Esophagus squamous epithelium (tissue), 5 donors: ENCODE measurements around the gene RAP1B. TPM values are rescaled to one million over a fixed set of nuclear protein-coding genes. Genes with fewer than 3 reads are reported as not detected.

Experiments used
- DNase-seq: peaks from one replicate; lab custom pipeline; 2025; lab: John Stamatoyannopoulos, UW
- H3K27ac ChIP-seq, 4 donors: fragments of 200-600 bp; sonication (generic); one replicate each; pipeline ENCODE4 v1.5.1; 2016 to 2019; ENCODE audit warnings: mild to moderate bottlenecking in 1 of 4
- H3K27me3 ChIP-seq, 4 donors: fragments of 200-600 bp; sonication (generic); 1 replicate in 3 of 4; 2 replicates in 1 of 4; pipeline versions ENCODE4 v1.5.1 to v1.6.0; 2017 to 2021; ENCODE audit warnings: antibody characterized with exemption in 1 of 4
- H3K36me3 ChIP-seq, 3 donors: fragments of 200-600 bp; sonication (generic); one replicate each; pipeline ENCODE4 v1.5.1; 2016 to 2019
- H3K4me1 ChIP-seq, 3 donors: fragments of 200-600 bp; sonication (generic); one replicate each; pipeline ENCODE4 v1.5.1; 2017 to 2019
- H3K4me3 ChIP-seq, 4 donors: fragments of 200-600 bp; sonication (generic); 1 replicate in 3 of 4; 2 replicates in 1 of 4; pipeline ENCODE4 v1.5.1; 2016 to 2019; ENCODE audit warnings: mild to moderate bottlenecking in 2 of 4, moderate library complexity in 1 of 4
- H3K9me3 ChIP-seq, 3 donors: fragments of 200-600 bp; sonication (generic); one replicate each; pipeline ENCODE4 v1.5.1; 2016 to 2019
- POLR2A ChIP-seq, 4 donors: fragments of 450-650 bp; IDR thresholded peaks; one replicate each; pipeline ENCODE4 v1.6.1; 2017; ENCODE audit warnings: antibody characterized with exemption in 4 of 4, mild to moderate bottlenecking in 4 of 4, moderate library complexity in 3 of 4
- WGBS, 2 donors: methylation state at CpG; one replicate each; pipeline ENCODE4 v1.1.5; 2018; 5-methylcytosine and 5-hydroxymethylcytosine counted together
- intact Hi-C: fragments of 100-400 bp; cut with DNase I; formaldehyde crosslinking; loops from one replicate; pipeline ENCODE4 v1.15.0; 2022
- total RNA-seq, 4 donors: library from RNA; depleted of rRNA; stranded (reverse); fragments of >200 nt; gene quantifications; one replicate each; pipeline ENCODE4 v1.1.0, GENCODE V29; 2016
- TF ChIP-seq, protein P1 (sequence below), 6 experiments: fragments of 450-650 bp in 4 of 6; fragments of 200-600 bp in 2 of 6; sonication (generic) in 2 of 6; IDR thresholded peaks; one replicate each; pipeline ENCODE4 v1.5.1; 2016 to 2019; ENCODE audit warnings: antibody characterized with exemption in 6 of 6, mild to moderate bottlenecking in 4 of 6, moderate library complexity in 4 of 6
- donor health status: DM: yes; HTN: yes; CAD: no.

Gene RAP1B
- total RNA-seq, 4 donors from 2014 or later, result 66.9 to 133 (median 120) TPM

DNA sequence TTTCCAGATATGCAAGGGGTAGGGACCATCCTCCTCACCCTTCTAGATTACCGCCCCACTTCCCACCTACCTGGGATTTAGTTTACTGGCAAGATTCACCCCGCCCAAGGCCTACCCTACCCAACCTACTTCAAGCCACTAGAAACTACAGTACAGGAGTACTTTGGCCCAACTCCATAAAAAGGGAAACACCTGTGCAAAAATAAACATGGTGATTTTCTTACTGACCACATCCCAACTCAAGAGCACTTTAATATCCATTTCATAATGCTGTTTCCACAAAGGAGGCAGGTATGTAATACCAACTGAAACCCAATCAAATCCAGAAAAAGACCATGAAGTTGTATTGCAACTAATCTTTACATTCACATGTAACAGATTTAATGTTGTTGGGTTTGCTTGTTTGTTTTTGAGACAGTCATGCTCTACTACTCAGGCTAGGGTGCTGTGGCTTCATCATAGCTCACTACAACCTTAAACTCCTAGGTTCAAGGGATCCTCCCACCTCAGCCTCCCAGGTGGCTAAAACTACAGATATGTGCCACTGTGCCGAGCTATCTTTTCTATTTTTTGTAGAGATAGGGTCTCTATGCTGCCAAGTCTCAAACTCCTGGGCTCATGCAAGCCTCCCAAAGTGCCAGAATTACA lies 41.7 kb upstream of the RAP1B start:
- Histone ChIP-seq H3K27ac (no peak overlapping the region), H3K9me3 (no peaks in the 10 kb centered on the region), H3K4me1 (peaks cover 0 to 6% (median 0%) of the 10 kb centered on the region in 3 donors), H3K36me3 (no peaks in the 10 kb centered on the region), H3K27me3 (peaks cover 0 to 6% (median 0%) of the 10 kb centered on the region in 4 donors), H3K4me3 (no peak overlapping the region)
- intact Hi-C loops, result no loop called here
- 89 to 90% methylated on average over 3 of the region's 3 CpGs for WGBS, 2 donors
- TF ChIP-seq POLR2A (IDR thresholded peaks at IDR 0.05), result no peak
- TF ChIP-seq, protein P1, sequence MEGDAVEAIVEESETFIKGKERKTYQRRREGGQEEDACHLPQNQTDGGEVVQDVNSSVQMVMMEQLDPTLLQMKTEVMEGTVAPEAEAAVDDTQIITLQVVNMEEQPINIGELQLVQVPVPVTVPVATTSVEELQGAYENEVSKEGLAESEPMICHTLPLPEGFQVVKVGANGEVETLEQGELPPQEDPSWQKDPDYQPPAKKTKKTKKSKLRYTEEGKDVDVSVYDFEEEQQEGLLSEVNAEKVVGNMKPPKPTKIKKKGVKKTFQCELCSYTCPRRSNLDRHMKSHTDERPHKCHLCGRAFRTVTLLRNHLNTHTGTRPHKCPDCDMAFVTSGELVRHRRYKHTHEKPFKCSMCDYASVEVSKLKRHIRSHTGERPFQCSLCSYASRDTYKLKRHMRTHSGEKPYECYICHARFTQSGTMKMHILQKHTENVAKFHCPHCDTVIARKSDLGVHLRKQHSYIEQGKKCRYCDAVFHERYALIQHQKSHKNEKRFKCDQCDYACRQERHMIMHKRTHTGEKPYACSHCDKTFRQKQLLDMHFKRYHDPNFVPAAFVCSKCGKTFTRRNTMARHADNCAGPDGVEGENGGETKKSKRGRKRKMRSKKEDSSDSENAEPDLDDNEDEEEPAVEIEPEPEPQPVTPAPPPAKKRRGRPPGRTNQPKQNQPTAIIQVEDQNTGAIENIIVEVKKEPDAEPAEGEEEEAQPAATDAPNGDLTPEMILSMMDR (IDR thresholded peaks at IDR 0.05), result no peak
- no peak for DNase-seq

DNA sequence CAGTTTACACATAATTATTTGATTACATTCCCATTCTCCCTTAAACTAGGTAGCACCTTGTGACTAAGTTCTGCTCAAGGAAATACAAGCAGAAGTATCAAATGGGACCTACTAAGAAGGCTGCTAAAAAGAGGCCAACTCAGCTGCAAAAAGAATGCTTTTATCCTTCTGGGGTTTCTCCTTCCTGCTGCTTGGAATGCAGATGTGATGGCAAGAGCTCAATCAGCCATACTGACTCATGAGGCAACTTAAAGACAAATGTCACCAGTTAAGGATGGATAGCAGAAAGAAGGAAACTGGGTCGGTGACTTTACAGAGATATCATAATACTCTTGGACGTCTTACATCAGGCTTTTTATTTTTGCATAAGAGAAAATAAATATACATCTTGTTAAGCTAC lies 38.0 kb upstream of the RAP1B start:
- WGBS, 2 donors, result 57 to 66% methylated on average over 2 of the region's 2 CpGs

DNA sequence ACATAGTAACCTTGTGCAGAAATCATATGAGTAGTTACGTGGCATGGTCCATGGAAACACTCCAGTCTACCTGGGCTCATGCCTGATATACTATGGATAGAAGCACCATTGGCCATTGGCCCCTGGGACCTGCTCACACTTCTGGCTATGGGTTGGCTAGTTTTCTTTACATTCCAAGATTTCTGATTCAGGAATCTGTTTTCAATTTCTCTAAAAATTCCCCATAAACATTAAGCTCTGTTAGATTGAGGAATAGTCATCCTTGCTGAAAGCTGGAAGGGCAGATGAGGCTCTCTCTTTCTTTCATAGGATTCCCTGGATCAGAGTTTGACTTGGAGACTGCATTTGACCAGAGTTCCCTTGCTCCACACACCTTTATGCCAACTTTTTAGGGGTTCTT lies 37.3 kb upstream of the RAP1B start:
- WGBS, 2 donors, result 93 to 95% methylated on average over 1 of the region's 1 CpG
- Histone ChIP-seq H3K27me3 (peaks cover 0 to 6% (median 0%) of the 10 kb centered on the region in 4 donors), H3K4me3 (no peak overlapping the region), H3K9me3 (no peaks in the 10 kb centered on the region), H3K4me1 (no peaks in the 10 kb centered on the region), H3K36me3 (no peaks in the 10 kb centered on the region), H3K27ac (no peak overlapping the region)
- TF ChIP-seq POLR2A (IDR thresholded peaks at IDR 0.05), result no peak
- TF ChIP-seq, protein P1 (IDR thresholded peaks at IDR 0.05), result no peak
- intact Hi-C loops, result no loop called here
- no peak for DNase-seq

More for the DNA sequence above, 38.0 kb upstream of the RAP1B start:
- no peak for TF ChIP-seq POLR2A (IDR thresholded peaks at IDR 0.05)
- TF ChIP-seq, protein P1 (IDR thresholded peaks at IDR 0.05), result no peak
- Histone ChIP-seq H3K4me3 (no peak overlapping the region), H3K36me3 (no peaks in the 10 kb centered on the region), H3K4me1 (no peaks in the 10 kb centered on the region), H3K27me3 (peaks cover 0 to 6% (median 0%) of the 10 kb centered on the region in 4 donors), H3K9me3 (no peaks in the 10 kb centered on the region), H3K27ac (no peak overlapping the region)
- no peak for DNase-seq
- intact Hi-C loops, result no loop called here

DNA sequence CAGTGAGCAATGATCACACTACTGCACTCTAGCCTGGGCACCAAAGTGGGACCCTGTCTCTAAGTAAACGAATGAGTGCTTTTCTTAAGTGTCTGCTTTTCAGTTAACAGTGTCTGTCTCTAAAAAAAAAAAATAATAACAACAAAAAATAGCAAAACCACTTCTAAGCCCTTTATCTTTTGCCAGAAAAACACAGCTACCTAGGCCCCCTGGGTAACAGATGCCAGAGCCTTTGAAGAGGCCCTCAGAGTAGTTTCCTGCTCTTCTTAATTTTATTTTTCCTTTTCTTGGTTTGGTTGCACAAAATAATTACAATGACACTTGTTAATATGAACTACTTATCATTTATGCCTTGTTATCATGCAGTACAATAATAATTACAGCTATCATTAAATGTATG lies 32.8 kb upstream of the RAP1B start:
- intact Hi-C loops, result no loop called here
- Histone ChIP-seq H3K27ac (no peak overlapping the region), H3K4me3 (no peak overlapping the region), H3K27me3 (no peaks in the 10 kb centered on the region), H3K36me3 (no peaks in the 10 kb centered on the region), H3K4me1 (no peaks in the 10 kb centered on the region), H3K9me3 (no peaks in the 10 kb centered on the region)
- 45 to 56% methylated on average over 1 of the region's 1 CpG for WGBS, 2 donors
- DNase-seq, result no peak
- TF ChIP-seq, protein P1 (IDR thresholded peaks at IDR 0.05), result no peak
- TF ChIP-seq POLR2A (IDR thresholded peaks at IDR 0.05), result no peak

DNA sequence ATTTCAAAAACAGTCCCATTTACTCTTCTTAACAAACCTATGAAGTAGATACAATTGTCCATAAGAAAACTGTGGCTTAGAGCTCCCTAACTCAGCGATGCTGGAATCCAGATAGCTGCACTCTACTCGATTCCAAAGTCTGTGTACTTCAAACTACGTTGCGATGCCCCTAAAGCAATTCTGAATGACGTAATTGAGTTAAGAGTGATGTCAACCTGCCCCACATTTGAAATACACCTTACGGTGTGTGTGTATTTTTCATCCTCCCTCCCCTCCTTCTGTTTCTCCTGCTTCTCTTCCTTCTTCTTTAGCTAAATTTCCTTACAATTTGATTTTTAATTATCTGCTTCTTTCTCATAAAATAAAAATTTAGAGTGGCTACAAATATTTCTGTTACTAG lies 31.9 kb upstream of the RAP1B start:
- DNase-seq, result no peak
- Histone ChIP-seq H3K27me3 (no peaks in the 10 kb centered on the region), H3K4me1 (peaks cover 0 to 1% (median 0%) of the 10 kb centered on the region in 3 donors), H3K36me3 (no peaks in the 10 kb centered on the region), H3K9me3 (no peaks in the 10 kb centered on the region), H3K27ac (no peak overlapping the region), H3K4me3 (no peak overlapping the region)
- TF ChIP-seq, protein P1 (IDR thresholded peaks at IDR 0.05), result no peak
- no peak for TF ChIP-seq POLR2A (IDR thresholded peaks at IDR 0.05)
- intact Hi-C loops, result no loop called here
- 83 to 93% methylated on average over 6 of the region's 6 CpGs for WGBS, 2 donors
